CD4-positive, alpha-beta T cell treated with Interferon alpha-2 for 1 hour (primary cell): ENCODE measurements around the gene PLOD2.

Source experiments
- DNase-seq, 2 donors: peaks; one replicate each; pipeline ENCODE4 v3.0.0-alpha.2; 2020 to 2022

PLOD2 gene

DNA sequence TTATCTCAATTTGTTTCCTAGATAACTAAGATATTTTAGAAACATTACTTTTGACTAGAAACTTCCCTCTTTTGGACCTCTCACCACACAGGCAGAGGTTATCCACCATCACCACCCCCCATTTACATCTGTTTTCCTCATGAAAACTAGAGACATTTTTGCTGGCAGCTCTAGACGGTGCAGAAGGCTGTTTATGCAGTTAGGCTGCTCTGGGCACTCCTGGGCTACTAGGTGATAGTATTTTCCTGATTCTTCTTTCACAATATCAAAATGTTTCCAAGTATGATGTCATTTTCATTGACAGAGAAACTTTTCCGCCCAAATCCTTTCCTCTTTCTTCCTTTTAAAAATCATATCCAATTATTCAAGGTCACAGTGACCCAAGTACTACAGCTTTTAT lies 67.1 kb downstream of the PLOD2 start:
- no peak for DNase-seq

- DNase-seq: no peak
These were observed 68.8 kb downstream of the PLOD2 start for GRCh38 chr3:146092230-146092629.

- DNase-seq: no peak
These were observed 69.6 kb downstream of the PLOD2 start for GRCh38 chr3:146091397-146091796.

DNA sequence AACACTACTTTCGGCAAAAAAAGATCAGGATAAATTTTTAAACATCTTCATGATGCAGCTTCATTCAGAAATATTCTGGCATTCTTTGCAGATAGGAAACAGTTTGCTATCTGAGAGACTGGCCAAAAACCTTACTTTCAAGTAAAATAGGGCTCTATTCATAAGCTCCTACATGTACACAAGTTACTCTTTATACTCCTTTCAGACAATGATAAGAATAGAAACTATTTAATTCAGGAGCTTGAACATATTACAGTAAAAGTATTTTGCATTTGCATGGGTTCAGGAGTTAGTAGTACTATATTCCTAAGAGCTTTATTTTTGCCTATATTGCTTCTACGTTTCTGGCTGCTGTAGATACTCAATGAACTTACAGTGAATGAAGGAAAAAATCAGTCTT lies 70.5 kb downstream of the PLOD2 start:
- no peak for DNase-seq

DNA sequence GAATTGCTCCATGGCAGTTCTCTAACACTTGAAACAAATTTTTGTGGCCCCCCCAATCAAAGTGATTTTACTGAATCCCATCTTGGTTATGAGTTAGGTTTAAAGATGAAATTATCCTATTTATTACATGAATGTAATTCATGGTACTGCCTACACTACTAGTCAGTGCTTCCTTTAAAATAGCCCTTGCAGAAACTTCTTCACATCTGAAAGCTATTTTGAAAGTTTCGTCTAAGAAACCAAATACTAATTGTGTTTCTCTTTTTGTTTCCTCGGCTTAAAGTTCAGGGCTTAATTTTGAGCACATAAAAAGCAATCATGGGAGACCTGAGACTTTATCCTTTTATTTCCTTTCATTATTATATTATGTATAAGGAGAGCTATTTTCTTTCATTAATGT lies 72.1 kb downstream of the PLOD2 start:
- DNase-seq: no peak

- no peak for DNase-seq
These were observed 73.9 kb downstream of the PLOD2 start for GRCh38 chr3:146087116-146087515.

GRCh38 chr3:146086211-146086610 lies 74.8 kb downstream of the PLOD2 start:
- DNase-seq: no peak

DNA sequence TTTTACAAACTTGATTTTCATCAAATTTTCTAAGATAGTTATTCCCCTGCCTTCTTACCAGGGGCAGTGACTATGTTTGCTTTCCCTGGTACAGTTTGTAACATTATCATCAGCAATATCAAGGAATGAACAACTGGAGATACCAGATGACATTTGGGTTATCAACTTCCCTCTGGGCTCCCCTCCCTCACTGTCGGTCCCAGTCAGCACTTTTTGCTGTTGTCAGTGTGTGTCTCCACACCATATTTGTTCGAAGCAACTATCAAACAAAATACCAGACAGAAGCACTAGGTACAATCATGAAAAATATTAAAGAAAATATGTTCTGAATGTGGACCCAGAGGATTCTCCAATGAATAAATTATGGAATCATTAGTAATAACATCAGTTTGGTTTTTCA lies 75.3 kb downstream of the PLOD2 start:
- no peak for DNase-seq

- DNase-seq: no peak
These were observed 80.4 kb downstream of the PLOD2 start for GRCh38 chr3:146080578-146080977.

GRCh38 chr3:146078031-146078430 lies 83.0 kb downstream of the PLOD2 start:
- DNase-seq: no peak

- no peak for DNase-seq
These were observed 83.8 kb downstream of the PLOD2 start for GRCh38 chr3:146077181-146077580.

DNA sequence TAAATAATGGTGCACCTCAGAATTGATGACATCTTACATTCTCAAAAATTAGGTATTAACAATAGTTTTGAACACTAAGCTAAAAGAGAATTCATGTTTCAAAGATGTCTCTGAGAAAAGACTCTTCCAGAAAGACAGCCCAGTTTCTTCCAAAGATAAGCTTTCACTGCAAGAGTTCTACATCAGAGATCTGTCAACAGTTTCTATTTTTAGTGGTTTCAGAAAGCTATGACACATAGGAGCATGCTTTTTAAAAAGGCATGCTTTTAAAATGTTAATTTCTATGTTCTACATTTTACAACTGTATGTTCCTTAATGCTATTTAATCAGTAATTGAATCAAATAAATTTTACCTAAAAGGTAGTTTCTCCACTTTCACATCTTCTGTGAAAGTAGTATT lies 88.2 kb downstream of the PLOD2 start:
- DNase-seq: no peak

DNA sequence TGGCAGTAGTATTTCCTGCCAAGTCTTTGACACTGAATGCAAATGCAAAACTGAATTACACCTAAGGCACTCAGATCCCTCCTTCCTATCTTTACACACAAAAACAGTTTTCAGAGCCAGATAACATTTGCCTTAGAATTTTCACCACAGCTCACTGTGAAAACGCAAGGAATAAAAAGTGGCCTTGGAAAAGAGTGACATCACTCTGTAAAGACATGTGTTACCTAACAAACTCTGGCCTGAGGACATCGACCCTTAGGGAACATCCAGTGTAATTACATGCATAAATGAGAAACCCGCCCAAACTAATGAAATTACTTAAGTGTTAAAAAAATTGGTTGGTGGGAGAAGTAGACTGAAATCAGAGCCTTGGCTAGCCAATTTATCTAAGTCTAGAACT lies 88.9 kb downstream of the PLOD2 start:
- DNase-seq: no peak

- DNase-seq: no peak
These were observed 89.4 kb downstream of the PLOD2 start for GRCh38 chr3:146071632-146072031.

- DNase-seq: no peak
These were observed 93.9 kb downstream of the PLOD2 start for GRCh38 chr3:146067048-146067447.

DNA sequence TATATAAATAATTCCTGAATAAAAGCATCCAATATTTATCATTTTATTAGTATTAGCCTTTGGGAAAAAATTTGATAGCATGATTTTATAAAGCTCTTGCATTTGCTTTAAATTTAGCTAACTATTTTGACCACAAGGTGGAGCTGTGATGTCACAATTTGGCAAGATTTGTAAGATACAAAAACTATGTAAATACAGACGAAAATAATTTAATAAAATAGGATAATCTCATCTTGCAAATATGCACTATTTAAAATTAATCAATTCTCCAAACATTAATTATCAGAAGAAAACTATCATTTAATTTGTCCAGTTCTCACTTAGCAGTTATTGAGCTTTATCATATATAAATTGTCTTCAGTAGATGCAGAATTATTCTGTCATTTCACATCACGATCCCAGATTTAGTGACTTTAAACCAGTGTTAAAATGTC lies 95.4 kb downstream of the PLOD2 start:
- peak in 1 of 2 donors; percentile 22 for DNase-seq

GRCh38 chr3:146058241-146058640 lies 102.7 kb downstream of the PLOD2 start:
- no peak for DNase-seq

DNA sequence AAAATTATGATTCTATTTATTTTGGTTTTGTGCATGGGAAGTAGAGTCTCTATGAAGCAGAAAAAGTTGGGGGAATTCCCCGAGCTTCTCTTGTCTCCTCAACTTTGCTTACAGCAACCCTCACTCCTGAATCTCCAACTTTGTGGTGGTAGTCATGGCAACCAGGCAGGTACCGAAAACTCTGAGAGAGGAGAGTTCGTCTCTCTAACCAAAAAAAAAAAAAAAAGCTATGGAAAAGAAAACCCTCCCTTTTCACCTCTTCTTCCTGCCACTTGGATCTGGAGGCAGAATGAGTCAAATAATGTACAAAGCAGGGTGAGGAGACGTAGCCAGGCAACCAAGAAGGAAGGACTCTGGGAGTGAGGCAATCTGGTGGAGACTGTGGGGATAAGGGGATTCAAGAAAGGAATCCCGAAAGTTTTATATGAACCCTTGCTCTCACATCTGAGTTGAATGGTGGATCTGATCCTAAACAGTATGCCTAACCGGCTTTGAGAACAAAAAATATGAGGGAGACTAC lies 108.1 kb downstream of the PLOD2 start:
- DNase-seq: no peak

GRCh38 chr3:146052056-146052790 lies 108.8 kb downstream of the PLOD2 start:
- no peak for DNase-seq

DNA sequence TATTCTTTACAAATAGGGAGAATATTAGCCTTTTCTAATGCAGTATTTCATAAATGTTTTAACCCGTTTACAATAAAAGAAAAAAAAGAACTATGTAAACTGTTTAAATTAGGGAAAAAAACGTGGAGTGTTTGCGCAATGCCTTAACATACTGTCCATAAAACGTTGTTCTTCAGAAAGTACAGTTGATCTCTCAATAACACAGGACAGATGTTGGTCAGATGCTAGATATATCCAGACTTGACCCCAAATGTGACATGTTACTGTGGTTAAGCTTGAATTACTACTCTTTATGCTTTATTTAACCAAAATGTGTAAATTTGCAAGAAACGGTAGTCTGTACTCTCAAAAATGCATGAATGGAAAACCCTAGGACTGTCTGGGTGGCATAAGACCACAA lies 110.3 kb downstream of the PLOD2 start:
- DNase-seq: no peak

DNA sequence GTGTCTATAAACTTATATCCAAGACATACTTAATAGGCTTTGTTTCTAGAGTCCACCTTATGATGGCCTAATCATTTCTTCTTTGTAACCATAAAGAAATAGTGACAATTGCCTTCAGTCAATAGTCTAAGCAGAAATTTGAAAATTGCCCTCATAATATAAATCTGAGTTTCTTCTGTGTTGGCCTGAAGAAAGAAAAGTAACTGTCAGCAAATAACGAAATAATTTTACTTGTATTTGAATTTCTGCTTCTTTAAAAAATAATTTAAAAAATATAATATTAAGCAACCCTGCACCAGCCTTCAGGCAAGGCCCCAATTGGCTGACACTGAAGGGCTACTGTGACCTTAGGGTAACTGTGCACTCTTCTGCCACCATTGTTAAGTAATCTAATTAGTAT lies 113.5 kb downstream of the PLOD2 start:
- no peak for DNase-seq

DNA sequence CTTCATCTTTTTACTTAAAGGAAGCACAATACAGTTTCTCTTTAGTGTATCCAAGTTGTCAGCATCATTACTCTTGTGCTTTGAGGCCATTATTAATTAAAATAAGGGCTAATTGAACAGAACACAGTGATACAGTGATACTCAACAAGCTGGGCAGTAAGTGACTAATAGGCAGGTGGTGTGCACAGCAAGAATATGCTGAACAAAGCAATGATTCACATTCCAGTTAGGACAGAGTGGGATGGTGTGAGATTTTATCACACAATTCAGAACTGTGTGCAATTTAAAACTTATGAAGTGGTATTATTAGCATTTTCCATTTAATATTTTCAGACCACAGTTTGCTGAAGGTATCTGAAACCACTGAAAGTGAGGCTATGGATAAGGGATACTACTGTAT lies 116.9 kb downstream of the PLOD2 start:
- DNase-seq: no peak

GRCh38 chr3:146040630-146041029 lies 120.4 kb downstream of the PLOD2 start:
- no peak for DNase-seq

GRCh38 chr3:146037697-146038096 lies 123.3 kb downstream of the PLOD2 start:
- no peak for DNase-seq

- no peak for DNase-seq
These were observed 124.7 kb downstream of the PLOD2 start for GRCh38 chr3:146036281-146036680.
